HepG2 (cell line): ENCODE results near the gene KAZN.

Source experiments
- CTCF ChIP-seq: sonication (generic); formaldehyde crosslinking; IDR thresholded peaks from 2 replicates; pipeline ENCODE4 v1.5.0; 2020; ENCODE audit warnings: mild to moderate bottlenecking, missing genetic modification reagents, moderate library complexity
- FOXM1 ChIP-seq: sonication (generic); formaldehyde crosslinking; IDR thresholded peaks from 2 replicates; pipeline ENCODE4 v1.5.0; 2020; ENCODE audit warnings: missing genetic modification reagents
- FOXP4 ChIP-seq: sonication (generic); formaldehyde crosslinking; IDR thresholded peaks from 2 replicates; pipeline ENCODE4 v1.4.0; 2020; ENCODE audit warnings: missing genetic modification reagents
- HDAC6 ChIP-seq: fragments of 200-600 bp; sonication (generic); IDR thresholded peaks from 2 replicates; pipeline ENCODE4 v1.7.0; 2017; ENCODE audit warnings: mild to moderate bottlenecking, antibody characterized with exemption, low read length, low read depth
- MAFK ChIP-seq, 2 experiments: IDR thresholded peaks in 1 of 2; conservative IDR thresholded peaks in 1 of 2; 2 replicates each; pipeline ENCODE4 v1.6.1; 2011; ENCODE audit warnings: improper control_type of control experiment in 2 of 2, low read length in 2 of 2
- SIN3B ChIP-seq: fragments of 150-350 bp; IDR thresholded peaks from 2 replicates; pipeline ENCODE4 v1.6.1; 2014; ENCODE audit warnings: low read length
- SMAD1 ChIP-seq: sonication (generic); formaldehyde crosslinking; IDR thresholded peaks from 2 replicates; pipeline ENCODE4 v1.4.0; 2020; ENCODE audit warnings: missing genetic modification reagents, low read depth, mild to moderate bottlenecking, borderline replicate concordance
- TCF12 ChIP-seq, 2 experiments: fragments of 450-650 bp in 1 of 2; sonication (generic) in 1 of 2; formaldehyde crosslinking in 1 of 2; IDR thresholded peaks; 2 replicates each; pipeline versions ENCODE4 v1.6.1 to v1.8.0; 2017 to 2022; ENCODE audit warnings: antibody characterized with exemption in 1 of 2, mild to moderate bottlenecking in 1 of 2, missing genetic modification reagents in 1 of 2, moderate library complexity in 1 of 2
- YY1 ChIP-seq: IDR thresholded peaks from 2 replicates; pipeline ENCODE4 v1.6.1; 2011; ENCODE audit warnings: low read length, low read depth, moderate library complexity, mild to moderate bottlenecking; ENCODE audit not compliant: insufficient read depth, insufficient replicate concordance
- ZNF331 ChIP-seq: sonication (generic); formaldehyde crosslinking; IDR thresholded peaks from 2 replicates; pipeline ENCODE4 v1.4.0; 2020; ENCODE audit warnings: missing genetic modification reagents
- ZNF530 ChIP-seq: sonication (generic); formaldehyde crosslinking; IDR thresholded peaks from 2 replicates; pipeline ENCODE4 v1.5.0; 2020; ENCODE audit warnings: low read depth, mild to moderate bottlenecking, missing genetic modification reagents
- TF ChIP-seq, protein P1 (sequence below): sonication (generic); formaldehyde crosslinking; IDR thresholded peaks from one replicate; pipeline ENCODE4 v1.5.1; 2020; ENCODE audit warnings: mild to moderate bottlenecking, missing genetic modification reagents; ENCODE audit errors: not compliant biosample characterization

DNA sequence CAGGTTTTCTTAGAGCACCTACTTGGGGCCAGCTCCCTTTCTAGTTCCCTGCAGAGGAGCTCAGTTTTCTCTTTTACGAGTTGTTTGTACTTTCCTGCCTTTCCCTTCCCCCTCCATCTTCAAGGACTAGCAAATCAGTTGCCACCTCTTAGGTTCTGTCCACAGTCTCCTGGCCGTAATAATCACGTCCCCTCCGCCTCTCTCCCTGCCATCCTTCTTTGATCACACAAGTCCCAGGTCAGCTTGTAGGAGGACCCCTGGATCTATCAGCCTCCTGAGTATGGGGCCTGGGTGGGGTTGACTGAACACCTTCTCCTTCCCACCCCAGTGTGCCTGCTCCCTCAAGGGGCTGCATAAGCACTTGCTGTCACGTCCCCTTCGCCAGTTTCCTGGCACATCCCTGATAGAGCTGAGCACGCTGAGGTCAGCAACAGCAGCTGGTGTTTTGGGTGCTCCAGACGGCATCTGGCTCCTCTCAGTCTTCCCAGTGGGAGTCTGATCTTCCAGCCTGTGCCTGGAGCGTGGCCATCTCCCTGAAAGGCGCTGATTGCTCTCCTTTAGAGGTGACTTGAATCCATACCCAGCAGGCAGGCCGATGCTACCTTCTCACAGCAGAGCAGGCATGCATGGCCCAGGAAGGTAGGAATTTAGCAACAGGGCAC, 338.9 kb downstream of the KAZN start:
- TF ChIP-seq ZNF331 (CRISPR knock-in tag) = no peak
- TF ChIP-seq SIN3B = no peak
- TF ChIP-seq FOXP4 (CRISPR knock-in tag) = no peak
- no peak for TF ChIP-seq ZNF530 (CRISPR knock-in tag)
- no peak for TF ChIP-seq TCF12 (IDR thresholded peaks at IDR 0.05)
- TF ChIP-seq TCF12 (CRISPR knock-in tag; IDR thresholded peaks at IDR 0.05) = no peak
- TF ChIP-seq CTCF (CRISPR knock-in tag) = no peak
- TF ChIP-seq, protein P1, sequence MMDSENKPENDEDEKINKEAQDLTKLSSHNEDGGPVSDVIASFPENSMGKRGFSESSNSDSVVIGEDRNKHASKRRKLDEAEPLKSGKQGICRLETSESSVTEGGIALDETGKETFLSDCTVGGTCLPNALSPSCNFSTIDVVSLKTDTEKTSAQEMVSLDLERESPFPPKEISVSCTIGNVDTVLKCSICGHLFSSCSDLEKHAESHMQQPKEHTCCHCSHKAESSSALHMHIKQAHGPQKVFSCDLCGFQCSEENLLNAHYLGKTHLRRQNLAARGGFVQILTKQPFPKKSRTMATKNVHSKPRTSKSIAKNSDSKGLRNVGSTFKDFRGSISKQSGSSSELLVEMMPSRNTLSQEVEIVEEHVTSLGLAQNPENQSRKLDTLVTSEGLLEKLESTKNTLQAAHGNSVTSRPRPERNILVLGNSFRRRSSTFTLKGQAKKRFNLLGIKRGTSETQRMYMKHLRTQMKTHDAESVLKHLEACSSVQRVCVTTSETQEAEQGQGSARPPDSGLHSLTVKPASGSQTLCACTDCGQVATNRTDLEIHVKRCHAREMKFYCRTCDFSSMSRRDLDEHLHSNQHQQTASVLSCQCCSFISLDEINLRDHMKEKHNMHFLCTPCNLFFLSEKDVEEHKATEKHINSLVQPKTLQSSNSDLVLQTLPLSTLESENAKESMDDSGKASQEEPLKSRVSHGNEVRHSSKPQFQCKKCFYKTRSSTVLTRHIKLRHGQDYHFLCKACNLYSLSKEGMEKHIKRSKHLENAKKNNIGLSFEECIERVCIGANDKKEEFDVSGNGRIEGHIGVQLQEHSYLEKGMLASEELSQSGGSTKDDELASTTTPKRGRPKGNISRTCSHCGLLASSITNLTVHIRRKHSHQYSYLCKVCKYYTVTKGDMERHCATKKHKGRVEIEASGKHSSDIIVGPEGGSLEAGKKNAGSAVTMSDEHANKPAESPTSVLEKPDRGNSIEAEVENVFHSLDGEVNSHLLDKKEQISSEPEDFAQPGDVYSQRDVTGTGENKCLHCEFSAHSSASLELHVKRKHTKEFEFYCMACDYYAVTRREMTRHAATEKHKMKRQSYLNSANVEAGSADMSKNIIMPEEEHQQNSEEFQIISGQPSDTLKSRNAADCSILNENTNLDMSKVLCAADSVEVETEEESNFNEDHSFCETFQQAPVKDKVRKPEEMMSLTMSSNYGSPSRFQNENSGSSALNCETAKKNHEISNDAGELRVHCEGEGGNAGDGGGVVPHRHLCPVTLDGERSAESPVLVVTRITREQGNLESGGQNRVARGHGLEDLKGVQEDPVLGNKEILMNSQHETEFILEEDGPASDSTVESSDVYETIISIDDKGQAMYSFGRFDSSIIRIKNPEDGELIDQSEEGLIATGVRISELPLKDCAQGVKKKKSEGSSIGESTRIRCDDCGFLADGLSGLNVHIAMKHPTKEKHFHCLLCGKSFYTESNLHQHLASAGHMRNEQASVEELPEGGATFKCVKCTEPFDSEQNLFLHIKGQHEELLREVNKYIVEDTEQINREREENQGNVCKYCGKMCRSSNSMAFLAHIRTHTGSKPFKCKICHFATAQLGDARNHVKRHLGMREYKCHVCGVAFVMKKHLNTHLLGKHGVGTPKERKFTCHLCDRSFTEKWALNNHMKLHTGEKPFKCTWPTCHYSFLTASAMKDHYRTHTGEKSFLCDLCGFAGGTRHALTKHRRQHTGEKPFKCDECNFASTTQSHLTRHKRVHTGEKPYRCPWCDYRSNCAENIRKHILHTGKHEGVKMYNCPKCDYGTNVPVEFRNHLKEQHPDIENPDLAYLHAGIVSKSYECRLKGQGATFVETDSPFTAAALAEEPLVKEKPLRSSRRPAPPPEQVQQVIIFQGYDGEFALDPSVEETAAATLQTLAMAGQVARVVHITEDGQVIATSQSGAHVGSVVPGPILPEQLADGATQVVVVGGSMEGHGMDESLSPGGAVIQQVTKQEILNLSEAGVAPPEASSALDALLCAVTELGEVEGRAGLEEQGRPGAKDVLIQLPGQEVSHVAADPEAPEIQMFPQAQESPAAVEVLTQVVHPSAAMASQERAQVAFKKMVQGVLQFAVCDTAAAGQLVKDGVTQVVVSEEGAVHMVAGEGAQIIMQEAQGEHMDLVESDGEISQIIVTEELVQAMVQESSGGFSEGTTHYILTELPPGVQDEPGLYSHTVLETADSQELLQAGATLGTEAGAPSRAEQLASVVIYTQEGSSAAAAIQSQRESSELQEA (CRISPR knock-in tag) = no peak
- TF ChIP-seq SMAD1 (CRISPR knock-in tag) = no peak
- no peak for TF ChIP-seq HDAC6
- TF ChIP-seq YY1 = no peak
- no peak for TF ChIP-seq FOXM1 (CRISPR knock-in tag)
- TF ChIP-seq MAFK (conservative IDR thresholded peaks at IDR 0.05 in 1 of 2, IDR thresholded peaks at IDR 0.05 in 1 of 2; ENCODE audit: low read length in 2 of 2) = no peak
